IMR-90 (cell line): ENCODE measurements around the gene CYP4F8. TPM values are rescaled to one million over a fixed set of nuclear protein-coding genes. Genes with fewer than 3 reads are reported as not detected.

Experiments used
- ATAC-seq: fragments of 200-7000 bp; cut with Tn5 transposase; 2 replicates; pipeline ENCODE4 v1.9.1; 2020; ENCODE audit warnings: low read depth, mild to moderate bottlenecking, moderate library complexity
- BruUV-seq: library from RNA; stranded (reverse); fragments of 400-500 nt; replicated peaks from 2 replicates; lab custom pipeline; 2021; lab: Mats Ljungman, UMichigan
- CTCF ChIA-PET: fragments of 300-600 bp; formaldehyde crosslinking; extraction: SDS; loops from one replicate; lab custom pipeline; 2021; ENCODE audit warnings: antibody characterized with exemption; lab: Yijun Ruan, JAX
- POLR2A ChIA-PET: fragments of 300-600 bp; sonication (Branson Sonifier 250); formaldehyde crosslinking; loops from one replicate; lab custom pipeline; 2022; ENCODE audit warnings: antibody characterized with exemption; ENCODE audit not compliant: unreplicated experiment; lab: Charles Lee
- DNase-seq: peaks from one replicate; pipeline ENCODE4 v3.0.0; 2013
- H2AFZ ChIP-seq: replicated peaks from 2 replicates; pipeline ENCODE3; 2013; ENCODE audit warnings: low read length, mild to moderate bottlenecking; ENCODE audit not compliant: poor library complexity
- H2AK5ac ChIP-seq: 2 replicates; pipeline ENCODE4 v1.6.1; 2013; ENCODE audit warnings: low read depth, low read length, inconsistent platforms
- H2AK9ac ChIP-seq: replicated peaks from 2 replicates; pipeline ENCODE3; 2013; ENCODE audit warnings: mild to moderate bottlenecking, low read depth, low read length, moderate library complexity; ENCODE audit not compliant: poor library complexity
- H2BK120ac ChIP-seq: 2 replicates; pipeline ENCODE4 v1.6.1; 2013; ENCODE audit warnings: low read depth, low read length, inconsistent platforms
- H2BK15ac ChIP-seq: 3 replicates; pipeline ENCODE4 v1.6.1; 2013; ENCODE audit warnings: low read depth, low read length, inconsistent platforms
- H2BK20ac ChIP-seq: 2 replicates; pipeline ENCODE4 v1.6.1; 2013; ENCODE audit warnings: low read depth, mild to moderate bottlenecking, inconsistent platforms, low read length, moderate library complexity
- H2BK5ac ChIP-seq: 2 replicates; pipeline ENCODE4 v1.6.1; 2013; ENCODE audit warnings: mild to moderate bottlenecking, low read depth, low read length, inconsistent platforms; ENCODE audit not compliant: poor library complexity, severe bottlenecking
- H3K14ac ChIP-seq: replicated peaks from 2 replicates; pipeline ENCODE4 v1.6.1; 2013; ENCODE audit warnings: low read depth, low read length, inconsistent platforms
- H3K18ac ChIP-seq: 2 replicates; pipeline ENCODE4 v1.6.1; 2013; ENCODE audit warnings: low read depth, low read length, control low read depth
- H3K23ac ChIP-seq: 2 replicates; pipeline ENCODE4 v1.6.1; 2013; ENCODE audit warnings: low read depth, low read length, inconsistent platforms
- H3K27ac ChIP-seq: 2 replicates; pipeline ENCODE4 v1.5.1; 2013; ENCODE audit warnings: mild to moderate bottlenecking, control low read depth, low read length; ENCODE audit not compliant: insufficient read depth
- H3K27me3 ChIP-seq: 2 replicates; pipeline ENCODE4 v1.6.1; 2013; ENCODE audit warnings: low read length; ENCODE audit not compliant: control insufficient read depth, insufficient read depth
- H3K36me3 ChIP-seq: 2 replicates; pipeline ENCODE4 v1.6.1; 2013; ENCODE audit warnings: low read length, mixed read lengths; ENCODE audit not compliant: control insufficient read depth, insufficient read depth
- H3K4ac ChIP-seq: 2 replicates; pipeline ENCODE4 v1.6.1; 2013; ENCODE audit warnings: low read depth, low read length, inconsistent platforms
- H3K4me1 ChIP-seq: 2 replicates; pipeline ENCODE4 v1.6.1; 2013; ENCODE audit warnings: low read length, mixed read lengths; ENCODE audit not compliant: control insufficient read depth, insufficient read depth
- H3K4me2 ChIP-seq: 2 replicates; pipeline ENCODE4 v1.6.1; 2013; ENCODE audit warnings: low read depth, mild to moderate bottlenecking, control low read depth, low read length, moderate library complexity
- H3K4me3 ChIP-seq: 2 replicates; pipeline ENCODE4 v1.5.1; 2013; ENCODE audit warnings: low read depth, mild to moderate bottlenecking, control low read depth, low read length, moderate library complexity; ENCODE audit not compliant: insufficient read depth
- H3K56ac ChIP-seq: 2 replicates; pipeline ENCODE4 v1.6.1; 2013; ENCODE audit warnings: low read length, inconsistent platforms; ENCODE audit not compliant: insufficient read depth; ENCODE audit errors: extremely low read depth
- H3K79me1 ChIP-seq, 2 experiments: 2 replicates each; pipeline ENCODE4 v1.6.1; 2013; ENCODE audit warnings: low read length in 2 of 2, inconsistent platforms in 1 of 2, low read depth in 1 of 2
- H3K9ac ChIP-seq: 2 replicates; pipeline ENCODE4 v1.6.1; 2013; ENCODE audit warnings: low read depth, low read length, control low read depth
- H3K9me1 ChIP-seq: 2 replicates; pipeline ENCODE4 v1.6.1; 2013; ENCODE audit warnings: low read length, inconsistent platforms; ENCODE audit not compliant: insufficient read depth
- H3K9me3 ChIP-seq: 2 replicates; pipeline ENCODE4 v1.6.1; 2013; ENCODE audit warnings: low read length; ENCODE audit not compliant: control insufficient read depth, insufficient read depth
- H4K20me1 ChIP-seq: 2 replicates; pipeline ENCODE4 v1.6.1; 2013; ENCODE audit warnings: low read length, inconsistent platforms; ENCODE audit not compliant: insufficient read depth
- H4K5ac ChIP-seq: 2 replicates; pipeline ENCODE4 v1.6.1; 2013; ENCODE audit warnings: mild to moderate bottlenecking, low read depth, low read length, control low read depth
- H4K8ac ChIP-seq, 2 experiments: 2 replicates each; pipeline ENCODE4 v1.6.1; 2013; ENCODE audit warnings: low read depth in 2 of 2, low read length in 2 of 2, control low read depth in 1 of 2, inconsistent platforms in 1 of 2
- H4K91ac ChIP-seq: 2 replicates; pipeline ENCODE4 v1.6.1; 2013; ENCODE audit warnings: low read depth, low read length, inconsistent platforms; ENCODE audit not compliant: insufficient read depth
- BHLHE40 ChIP-seq: fragments of 150-350 bp; IDR thresholded peaks from 2 replicates; pipeline ENCODE4 v1.6.1; 2016; ENCODE audit warnings: mild to moderate bottlenecking, low read depth, low read length
- FOS ChIP-seq: fragments of 150-350 bp; IDR thresholded peaks from 2 replicates; pipeline ENCODE4 v1.6.1; 2016; ENCODE audit warnings: low read depth, low read length
- MAFK ChIP-seq: IDR thresholded peaks from 2 replicates; pipeline ENCODE4 v1.6.1; 2012; ENCODE audit warnings: low read depth, low read length, improper control_type of control experiment
- MAZ ChIP-seq: IDR thresholded peaks from 2 replicates; pipeline ENCODE4 v1.6.1; 2012; ENCODE audit warnings: low read depth, mild to moderate bottlenecking, low read length, improper control_type of control experiment, moderate library complexity, borderline replicate concordance
- MXI1 ChIP-seq: IDR thresholded peaks from 2 replicates; pipeline ENCODE4 v1.6.1; 2012; ENCODE audit warnings: low read depth, mild to moderate bottlenecking, low read length, moderate library complexity, borderline replicate concordance
- POLR2A ChIP-seq: IDR thresholded peaks from 2 replicates; pipeline ENCODE4 v1.6.1; 2012; ENCODE audit warnings: mild to moderate bottlenecking, low read depth, low read length
- RAD21 ChIP-seq: IDR thresholded peaks from 2 replicates; pipeline ENCODE4 v1.6.1; 2012; ENCODE audit warnings: low read length, improper control_type of control experiment
- WGBS, 2 experiments: methylation state at CpG; one replicate each; pipeline versions ENCODE4 v1.1.5 to v1.1.7; 2013; ENCODE audit warnings: missing lambda C conversion rate in 2 of 2; ENCODE audit not compliant: insufficient read length in 1 of 2; ENCODE audit errors: extremely low coverage in 2 of 2; 5-methylcytosine and 5-hydroxymethylcytosine counted together
- dilution Hi-C: fragments of 300-500 bp; cut with HindIII; formaldehyde crosslinking; loops from one replicate; pipeline ENCODE4 v1.14.3; 2018; ENCODE audit warnings: low sequenced_read_pairs; ENCODE audit not compliant: unreplicated experiment
- in situ Hi-C: fragments of 300-500 bp; cut with MboI; formaldehyde crosslinking; loops from 3 replicates; pipeline ENCODE4 v1.14.3; 2019; ENCODE audit warnings: low sequenced_read_pairs, inconsistent platforms, mixed read lengths
- intact Hi-C: fragments of 100-400 bp; cut with micrococcal nuclease; formaldehyde crosslinking; loops from 2 replicates; pipeline ENCODE4 v1.10.0; 2022
- polyA plus RNA-seq, 3 experiments: library from polyadenylated mRNA; depleted of rRNA; stranded (reverse); fragments of >200 nt; gene quantifications; 2 replicates each; pipeline ENCODE4 v1.2.3, GENCODE V29; 2012; ENCODE audit warnings: low replicate concordance in 1 of 3
- total RNA-seq: library from RNA; depleted of rRNA; stranded (reverse); fragments of >200 nt; gene quantifications from 2 replicates; pipeline ENCODE4 v1.2.3, GENCODE V29; 2012
- TF ChIP-seq, protein P1 (sequence below): conservative IDR thresholded peaks from 2 replicates; pipeline ENCODE4 v1.5.1; 2012; ENCODE audit warnings: mild to moderate bottlenecking, low read depth, low read length, improper control_type of control experiment
- TF ChIP-seq, protein P2 (sequence below): fragments of 150-350 bp; IDR thresholded peaks from 2 replicates; pipeline ENCODE4 v1.6.1; 2016; ENCODE audit warnings: low read depth, mild to moderate bottlenecking, low read length, moderate library complexity, borderline replicate concordance

CYP4F8 gene
- total and polyA plus RNA-seq, 2 of the 4 experiments (the other 2 are of a cell fraction) = not detected

DNA sequence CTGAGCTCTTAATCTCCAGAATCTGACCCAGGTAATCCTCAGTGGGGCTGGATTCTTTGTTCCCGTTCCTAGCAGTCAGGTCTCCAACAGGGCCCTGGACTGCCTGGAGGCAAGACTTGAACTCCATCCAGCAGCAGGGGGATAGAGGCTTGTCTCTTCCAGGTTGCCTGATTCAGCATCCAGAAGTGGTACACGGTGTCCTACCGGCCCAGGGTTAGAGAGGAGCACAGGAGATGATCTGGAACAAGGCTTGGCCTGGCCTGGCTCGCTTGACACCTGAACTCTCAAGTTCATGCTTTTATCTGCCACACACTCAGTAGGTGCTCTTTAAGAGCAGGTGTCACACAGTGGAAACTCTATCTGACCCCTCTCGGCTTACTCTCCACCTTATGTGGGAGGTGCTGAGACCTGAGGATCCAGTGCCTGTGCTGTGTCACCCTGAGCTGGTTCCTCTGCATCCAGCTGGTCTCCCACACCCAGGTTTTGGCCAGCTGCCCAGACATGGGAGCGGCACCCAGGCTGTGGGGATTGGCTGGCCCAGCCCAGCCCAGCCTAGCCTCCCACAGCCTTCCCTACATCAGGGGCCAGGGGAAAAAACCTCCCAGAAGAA is 25.4 kb downstream of the CYP4F8 start, which contains the start of gene CYP4F3:
Gene CYP4F3 (plus strand): TSS at position 604 of the 610 bp plus-strand sequence. CDS start 519 bp downstream, outside the sequence.
- no peak within 1 kb of the TSS for H4K8ac ChIP-seq
- dilution Hi-C loops = no loop called here
- H3K9me3 ChIP-seq = peaks cover 29% of the 10 kb centered on the region
- H3K18ac ChIP-seq = no peak within 1 kb of the TSS
- no peaks in the 10 kb centered on the region for H4K20me1 ChIP-seq
- H2AK5ac ChIP-seq = no peak within 1 kb of the TSS
- H4K91ac ChIP-seq = no peak within 1 kb of the TSS
- H3K4me1 ChIP-seq = no peaks in the 10 kb centered on the region
- H2BK15ac ChIP-seq = no peak within 1 kb of the TSS
- H4K5ac ChIP-seq = no peak within 1 kb of the TSS
- CTCF ChIA-PET = no interaction called here
- no peak within 1 kb of the TSS for H3K27ac ChIP-seq
- ATAC-seq (no peak), DNase-seq (no peak)
- intact Hi-C loops = no loop called here
- H2AK9ac ChIP-seq = no peak within 1 kb of the TSS
- no peak within 1 kb of the TSS for H2BK120ac ChIP-seq
- TF ChIP-seq RAD21 (no peak), MAFK (no peak), MAZ (no peak), MXI1 (no peak), POLR2A (no peak), FOS (no peak), BHLHE40 (no peak)
- TF ChIP-seq, protein P1, sequence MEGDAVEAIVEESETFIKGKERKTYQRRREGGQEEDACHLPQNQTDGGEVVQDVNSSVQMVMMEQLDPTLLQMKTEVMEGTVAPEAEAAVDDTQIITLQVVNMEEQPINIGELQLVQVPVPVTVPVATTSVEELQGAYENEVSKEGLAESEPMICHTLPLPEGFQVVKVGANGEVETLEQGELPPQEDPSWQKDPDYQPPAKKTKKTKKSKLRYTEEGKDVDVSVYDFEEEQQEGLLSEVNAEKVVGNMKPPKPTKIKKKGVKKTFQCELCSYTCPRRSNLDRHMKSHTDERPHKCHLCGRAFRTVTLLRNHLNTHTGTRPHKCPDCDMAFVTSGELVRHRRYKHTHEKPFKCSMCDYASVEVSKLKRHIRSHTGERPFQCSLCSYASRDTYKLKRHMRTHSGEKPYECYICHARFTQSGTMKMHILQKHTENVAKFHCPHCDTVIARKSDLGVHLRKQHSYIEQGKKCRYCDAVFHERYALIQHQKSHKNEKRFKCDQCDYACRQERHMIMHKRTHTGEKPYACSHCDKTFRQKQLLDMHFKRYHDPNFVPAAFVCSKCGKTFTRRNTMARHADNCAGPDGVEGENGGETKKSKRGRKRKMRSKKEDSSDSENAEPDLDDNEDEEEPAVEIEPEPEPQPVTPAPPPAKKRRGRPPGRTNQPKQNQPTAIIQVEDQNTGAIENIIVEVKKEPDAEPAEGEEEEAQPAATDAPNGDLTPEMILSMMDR = no peak
- TF ChIP-seq, protein P2, sequence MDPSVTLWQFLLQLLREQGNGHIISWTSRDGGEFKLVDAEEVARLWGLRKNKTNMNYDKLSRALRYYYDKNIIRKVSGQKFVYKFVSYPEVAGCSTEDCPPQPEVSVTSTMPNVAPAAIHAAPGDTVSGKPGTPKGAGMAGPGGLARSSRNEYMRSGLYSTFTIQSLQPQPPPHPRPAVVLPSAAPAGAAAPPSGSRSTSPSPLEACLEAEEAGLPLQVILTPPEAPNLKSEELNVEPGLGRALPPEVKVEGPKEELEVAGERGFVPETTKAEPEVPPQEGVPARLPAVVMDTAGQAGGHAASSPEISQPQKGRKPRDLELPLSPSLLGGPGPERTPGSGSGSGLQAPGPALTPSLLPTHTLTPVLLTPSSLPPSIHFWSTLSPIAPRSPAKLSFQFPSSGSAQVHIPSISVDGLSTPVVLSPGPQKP = no peak
- H3K4me3 ChIP-seq = no peak within 1 kb of the TSS
- H2AFZ ChIP-seq = no peak within 1 kb of the TSS
- no peak within 1 kb of the TSS for H3K9ac ChIP-seq
- POLR2A ChIA-PET = no interaction called here
- no peak within 1 kb of the TSS for H3K23ac ChIP-seq
- no peak within 1 kb of the TSS for H3K4me2 ChIP-seq
- H2BK20ac ChIP-seq = no peak within 1 kb of the TSS
- H2BK5ac ChIP-seq = no peak within 1 kb of the TSS
- no peak within 1 kb of the TSS for H3K14ac ChIP-seq
- H3K27me3 ChIP-seq = no peaks in the 10 kb centered on the region
- no peaks in the 10 kb centered on the region for H3K79me1 ChIP-seq
- H3K36me3 ChIP-seq = no peaks in the 10 kb centered on the region
- BruUV-seq = no TSS peak
- in situ Hi-C loops = loop anchor here (25.0 kb wide), 2 partner anchors 547 to 772 kb away; partner anchors contain the start of genes AP1M1 and FAM32A
- no peak within 1 kb of the TSS for H3K4ac ChIP-seq
- WGBS, 2 experiments = 71% methylated on average over 1 of the region's 6 CpGs; no CpG with 5 or more reads in 1 of the 2 experiments
- no peaks in the 10 kb centered on the region for H3K9me1 ChIP-seq
- no peak within 1 kb of the TSS for H3K56ac ChIP-seq
